ENCODE measurements around the gene TTLL12. TPM values are rescaled to one million over a fixed set of nuclear protein-coding genes. Genes with fewer than 3 reads are reported as not detected.

TTLL12 gene
- total RNA-seq, 1 experiment from 2014 or later: 100 TPM

DNA sequence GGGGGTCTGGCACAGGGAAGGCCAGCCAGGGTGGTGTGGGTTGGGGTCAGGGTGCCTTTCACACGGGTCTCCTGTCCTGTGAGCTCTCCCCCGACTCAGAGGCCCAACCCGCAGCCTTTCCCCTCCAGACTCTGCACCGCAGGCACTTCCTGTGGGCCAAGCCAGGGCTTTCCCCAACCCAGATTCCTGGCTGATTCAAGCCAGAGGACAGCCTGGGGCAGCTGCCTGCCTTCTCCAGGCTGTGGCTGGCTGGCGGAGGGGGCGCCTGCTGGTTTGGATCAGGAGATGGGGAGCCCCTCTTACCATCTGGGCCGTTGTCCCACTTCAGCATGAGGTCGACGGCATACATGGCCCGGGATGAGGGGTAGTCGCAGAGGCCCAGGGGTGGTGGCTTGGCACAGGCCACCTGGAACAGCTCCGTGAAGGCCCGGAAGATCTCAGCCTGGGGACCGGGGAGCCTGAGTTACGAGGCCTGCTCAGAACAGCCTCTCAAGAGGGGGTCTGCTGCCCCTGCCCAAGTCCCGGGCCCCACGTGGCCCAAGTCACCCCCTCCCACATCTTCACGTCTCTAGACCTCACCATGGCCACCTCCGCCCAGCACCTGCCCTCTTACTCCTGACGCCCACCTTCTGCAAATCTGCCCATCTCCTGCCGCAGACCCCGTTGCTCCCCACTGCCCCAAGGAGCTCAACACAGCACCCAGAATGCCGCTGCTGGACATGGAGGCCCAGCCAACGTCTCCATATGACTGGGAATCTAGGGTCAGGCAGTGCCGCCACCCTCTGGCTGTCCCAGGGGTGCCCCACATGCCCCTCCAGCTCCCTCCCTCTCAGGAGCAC is 18.2 kb downstream of the TTLL12 start (continued):
- TF ChIP-seq, protein P1, sequence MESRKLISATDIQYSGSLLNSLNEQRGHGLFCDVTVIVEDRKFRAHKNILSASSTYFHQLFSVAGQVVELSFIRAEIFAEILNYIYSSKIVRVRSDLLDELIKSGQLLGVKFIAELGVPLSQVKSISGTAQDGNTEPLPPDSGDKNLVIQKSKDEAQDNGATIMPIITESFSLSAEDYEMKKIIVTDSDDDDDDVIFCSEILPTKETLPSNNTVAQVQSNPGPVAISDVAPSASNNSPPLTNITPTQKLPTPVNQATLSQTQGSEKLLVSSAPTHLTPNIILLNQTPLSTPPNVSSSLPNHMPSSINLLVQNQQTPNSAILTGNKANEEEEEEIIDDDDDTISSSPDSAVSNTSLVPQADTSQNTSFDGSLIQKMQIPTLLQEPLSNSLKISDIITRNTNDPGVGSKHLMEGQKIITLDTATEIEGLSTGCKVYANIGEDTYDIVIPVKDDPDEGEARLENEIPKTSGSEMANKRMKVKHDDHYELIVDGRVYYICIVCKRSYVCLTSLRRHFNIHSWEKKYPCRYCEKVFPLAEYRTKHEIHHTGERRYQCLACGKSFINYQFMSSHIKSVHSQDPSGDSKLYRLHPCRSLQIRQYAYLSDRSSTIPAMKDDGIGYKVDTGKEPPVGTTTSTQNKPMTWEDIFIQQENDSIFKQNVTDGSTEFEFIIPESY (IDR thresholded peaks at IDR 0.05; ENCODE audit: extremely low read depth, insufficient replicate concordance, low read length): no peak
- TF ChIP-seq YY1 (IDR thresholded peaks at IDR 0.05; ENCODE audit: extremely low read depth, insufficient replicate concordance, low read depth, low read length) (no peak), CBX3 (IDR thresholded peaks at IDR 0.05; ENCODE audit: low read depth) (no peak), RAD21 (IDR thresholded peaks at IDR 0.05; ENCODE audit: low read depth) (no peak), ATF3 (IDR thresholded peaks at IDR 0.05) (no peak)

DNA sequence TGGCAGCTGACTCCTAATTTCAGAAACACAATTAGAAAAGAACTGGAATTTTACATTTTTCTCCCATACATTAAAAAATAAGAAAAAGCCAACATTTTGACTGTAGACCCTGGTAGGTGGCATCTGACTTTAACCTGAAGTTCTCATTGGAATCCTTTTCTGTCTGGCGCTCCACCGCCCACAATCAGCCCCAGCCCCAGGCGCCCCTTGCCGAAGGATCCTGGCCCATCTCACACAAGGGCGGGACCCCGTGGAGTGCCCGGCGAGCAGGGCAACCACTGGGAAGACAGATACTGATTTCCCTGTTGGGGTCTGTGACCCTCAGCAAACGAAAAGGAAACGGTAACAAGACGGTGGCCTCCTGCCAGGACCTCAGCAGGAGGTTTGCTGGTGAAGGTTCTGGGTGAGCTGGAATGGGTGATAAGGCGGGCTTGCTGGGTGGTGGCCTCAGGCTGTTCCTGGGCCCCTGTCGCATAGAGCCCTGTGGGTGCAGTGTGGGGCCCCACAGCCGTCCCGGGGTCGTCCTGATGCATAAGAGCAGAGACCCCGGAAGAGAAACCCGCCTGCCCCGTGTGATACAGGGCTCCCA is 19.8 kb downstream of the TTLL12 start:
- no peaks in the 10 kb centered on the region for H3K4me1 ChIP-seq (ENCODE audit: control insufficient read depth in 1 of 2, insufficient read depth in 2 of 2, low read length in 2 of 2)
- no peaks in the 10 kb centered on the region for H3K79me2 ChIP-seq (ENCODE audit: insufficient read depth, low read length)
- no TSS peak for BruUV-seq (replicated peaks)
- H2AFZ ChIP-seq (ENCODE audit: low read depth, low read length, poor library complexity, severe bottlenecking): no peak overlapping the region
- POLR2A ChIA-PET: no interaction called here
- no peak overlapping the region for H3K4me2 ChIP-seq (ENCODE audit: low read length)
- H3K4me3 ChIP-seq (replicated peaks in 1 of 2; ENCODE audit: low read depth in 1 of 2, low read length in 2 of 2): no peak overlapping the region
- no peak overlapping the region for H3K27ac ChIP-seq (ENCODE audit: low read depth, low read length)
- intact Hi-C loops (cut with micrococcal nuclease): no loop called here
- no peaks in the 10 kb centered on the region for H4K20me1 ChIP-seq (ENCODE audit: insufficient read depth)
- RAD21 ChIA-PET (ENCODE audit: low non-redundant PET in 1 of 2, low total read pairs in 2 of 2, uncharacterized antibody in 2 of 2, unreplicated experiment in 2 of 2): no interaction called here
- no peaks in the 10 kb centered on the region for H3K9me3 ChIP-seq (ENCODE audit: control insufficient read depth in 1 of 2, insufficient read depth in 1 of 2, low read depth in 1 of 2, low read length in 2 of 2)
- ATAC-seq (no peak), DNase-seq (ENCODE audit: low read depth, low spot score) (no peak)
- no peaks in the 10 kb centered on the region for H3K27me3 ChIP-seq (ENCODE audit: insufficient read depth, low read length)
- no peak for TF ChIP-seq ELF1 (IDR thresholded peaks at IDR 0.05; ENCODE audit: borderline replicate concordance, low read depth)
- H3K9me2 ChIP-seq (ENCODE audit: insufficient read depth): no peaks in the 10 kb centered on the region
- H3K9ac ChIP-seq (ENCODE audit: low read length): no peak overlapping the region
- H3K36me3 ChIP-seq (ENCODE audit: control insufficient read depth in 1 of 2, insufficient read depth in 2 of 2, low read length in 2 of 2): peaks cover 6 to 14% of the 10 kb centered on the region in 2 experiments; a peak in 3 of 4 replicates
- CTCF ChIA-PET: no interaction called here

Measured in HCT116 (cell line).